HG02885 (cell line): ENCODE measurements around the gene SLCO3A1.

Experiments
- ATAC-seq: cut with Tn5 transposase; IDR thresholded peaks from one replicate; pipeline ENCODE4 v1.9.1; 2021; ENCODE audit warnings: mild to moderate bottlenecking; ENCODE audit not compliant: unreplicated experiment, poor library complexity

The SLCO3A1 gene

DNA sequence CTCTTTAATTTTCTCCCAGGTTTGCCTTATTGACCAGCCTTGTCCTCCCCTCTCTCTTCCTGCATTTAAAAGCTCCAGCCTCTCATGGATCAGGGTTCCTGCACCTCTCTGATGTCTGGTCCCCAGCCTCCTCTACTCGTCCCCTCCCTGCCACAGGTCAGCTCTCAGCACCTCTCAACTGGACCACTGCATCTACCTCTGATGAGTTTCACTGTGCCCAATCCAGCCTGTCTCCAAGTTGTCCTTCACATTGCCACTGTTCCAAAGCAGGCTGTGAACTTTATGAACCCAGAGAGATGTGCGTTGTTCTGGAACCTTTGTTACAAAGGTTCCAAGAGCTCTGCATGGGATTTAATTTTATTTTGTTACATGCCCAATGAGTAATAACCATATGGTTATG is 76.6 kb downstream of the SLCO3A1 start:
- ATAC-seq = no peak

DNA sequence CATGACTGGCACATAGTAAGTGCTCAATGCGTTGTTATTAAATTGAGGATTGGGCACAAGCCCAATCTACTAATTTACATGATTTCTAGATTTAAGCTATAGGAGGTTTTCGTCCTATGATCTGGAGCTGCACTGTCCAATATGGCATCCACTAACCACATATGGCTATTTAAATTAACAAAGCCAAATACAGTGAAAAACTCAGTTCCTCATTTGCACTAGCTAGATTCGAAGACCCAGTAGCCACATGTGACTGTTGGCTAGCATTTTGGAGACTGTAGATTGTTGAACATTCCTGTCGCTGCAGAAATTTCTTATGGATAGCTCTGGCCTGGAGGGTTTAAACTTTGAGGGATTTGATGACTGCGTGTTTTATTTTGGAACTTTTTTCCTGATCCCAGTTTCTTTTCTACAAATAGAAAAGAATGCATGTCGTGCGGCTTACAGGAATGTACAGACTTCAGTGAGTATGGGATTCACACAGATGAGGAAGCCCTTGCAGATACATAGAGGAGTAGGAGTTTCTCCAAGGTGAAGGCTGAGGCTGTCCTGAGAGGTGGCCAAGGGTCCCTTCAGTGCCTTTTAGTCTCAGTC is 82.8 kb downstream of the SLCO3A1 start:
- no peak for ATAC-seq

DNA sequence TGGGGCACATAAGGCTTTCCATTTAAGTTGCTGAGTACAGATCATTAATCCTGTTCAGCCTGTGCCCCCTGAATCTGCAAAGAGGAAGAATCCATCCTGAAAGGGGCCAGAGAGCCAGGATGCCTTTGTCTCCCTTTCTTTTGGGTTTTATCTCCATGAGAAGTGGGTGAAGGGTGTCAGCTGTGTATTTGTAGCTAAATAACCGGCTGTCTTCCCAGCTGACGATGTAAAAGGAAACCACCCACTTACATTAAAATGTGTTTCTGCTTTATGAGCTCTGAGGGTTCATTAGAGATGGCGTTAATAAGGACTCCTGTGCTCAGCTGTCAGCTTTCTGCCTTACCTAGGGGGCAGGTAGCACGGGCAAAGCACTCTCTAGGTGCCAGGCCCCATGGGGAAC is 83.4 kb downstream of the SLCO3A1 start:
- ATAC-seq = no peak

DNA sequence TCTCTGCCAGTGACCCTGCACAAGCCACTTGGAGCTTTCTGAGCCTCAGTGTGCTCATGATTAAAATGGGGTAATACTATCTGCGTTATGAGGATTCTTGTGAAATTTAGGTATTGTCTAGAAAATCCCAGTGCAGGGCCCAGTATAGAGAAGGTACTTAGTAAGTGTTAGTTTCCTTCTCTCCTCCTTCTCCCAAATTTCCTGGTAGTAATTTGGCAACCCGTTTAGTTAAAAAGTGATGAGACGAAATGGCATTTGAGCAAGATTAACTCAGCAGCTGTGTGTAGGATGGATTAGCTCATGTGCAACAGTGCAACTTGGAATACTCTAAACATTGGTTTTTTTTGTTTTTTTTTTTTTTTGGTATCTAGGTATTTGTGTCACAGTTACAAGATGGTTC is 84.6 kb downstream of the SLCO3A1 start:
- no peak for ATAC-seq

DNA sequence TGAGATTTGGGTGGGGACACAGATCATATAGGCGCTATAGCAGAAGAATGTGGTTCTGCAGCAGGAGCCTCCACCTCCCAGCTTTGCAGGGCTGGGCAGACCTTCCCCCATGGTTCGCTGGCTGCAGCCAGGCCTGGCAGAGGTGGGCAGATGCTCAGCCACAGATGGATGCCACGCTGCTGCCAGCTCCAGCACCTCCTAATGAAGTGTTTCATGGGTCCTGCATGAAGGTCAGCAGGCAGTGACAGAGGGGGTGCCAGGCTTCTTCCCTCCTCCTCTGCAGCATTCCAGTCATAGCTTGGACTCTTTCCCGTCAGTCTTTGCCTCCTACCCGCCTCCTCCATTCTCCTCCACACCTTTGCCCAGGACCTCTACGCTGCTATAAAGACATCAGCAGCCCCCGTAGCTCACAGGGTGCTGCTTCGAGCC is 85.9 kb downstream of the SLCO3A1 start:
- ATAC-seq = no peak

DNA sequence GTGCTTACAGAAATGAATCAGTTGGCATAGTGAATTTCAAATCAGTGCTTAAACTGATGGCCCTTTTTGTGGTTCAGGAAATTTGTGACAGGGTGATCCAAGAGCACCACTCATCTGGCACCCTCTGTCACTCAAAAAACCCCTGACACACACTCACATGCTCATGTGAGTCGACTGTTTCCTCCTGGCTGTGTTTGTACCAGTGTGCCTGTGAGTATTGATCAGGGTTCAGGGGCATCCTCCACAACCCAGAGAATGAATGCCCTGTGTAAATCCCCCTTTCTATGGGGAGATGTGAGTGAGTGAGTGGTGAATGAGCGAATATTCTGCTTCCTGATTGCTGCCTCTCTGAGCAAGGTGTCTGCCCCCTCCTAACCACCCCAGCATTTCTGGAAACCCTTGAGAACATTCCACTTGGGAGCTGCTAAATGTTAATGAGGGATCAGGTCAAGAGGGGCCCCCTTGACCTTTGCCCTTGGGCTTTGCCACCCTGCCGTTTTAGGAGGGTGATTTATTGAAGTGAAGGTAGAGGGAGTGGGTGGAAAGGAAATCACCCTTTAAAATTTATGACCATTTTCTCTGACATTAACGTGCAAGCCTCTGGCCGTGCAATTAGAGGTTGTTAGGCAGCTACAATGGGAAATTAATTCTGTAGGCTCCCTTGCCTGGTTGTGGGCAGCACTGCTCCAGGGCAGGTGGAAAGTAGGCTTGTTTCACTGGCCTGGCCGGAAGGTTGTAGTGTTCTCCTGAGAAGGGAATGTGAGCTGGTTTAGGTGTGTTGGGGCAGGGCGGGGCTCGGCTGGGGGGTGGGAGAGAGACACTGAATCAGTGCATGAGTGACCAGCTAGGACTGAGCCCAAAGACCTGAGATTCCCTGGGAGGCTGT is 87.2 kb downstream of the SLCO3A1 start:
- ATAC-seq = no peak

DNA sequence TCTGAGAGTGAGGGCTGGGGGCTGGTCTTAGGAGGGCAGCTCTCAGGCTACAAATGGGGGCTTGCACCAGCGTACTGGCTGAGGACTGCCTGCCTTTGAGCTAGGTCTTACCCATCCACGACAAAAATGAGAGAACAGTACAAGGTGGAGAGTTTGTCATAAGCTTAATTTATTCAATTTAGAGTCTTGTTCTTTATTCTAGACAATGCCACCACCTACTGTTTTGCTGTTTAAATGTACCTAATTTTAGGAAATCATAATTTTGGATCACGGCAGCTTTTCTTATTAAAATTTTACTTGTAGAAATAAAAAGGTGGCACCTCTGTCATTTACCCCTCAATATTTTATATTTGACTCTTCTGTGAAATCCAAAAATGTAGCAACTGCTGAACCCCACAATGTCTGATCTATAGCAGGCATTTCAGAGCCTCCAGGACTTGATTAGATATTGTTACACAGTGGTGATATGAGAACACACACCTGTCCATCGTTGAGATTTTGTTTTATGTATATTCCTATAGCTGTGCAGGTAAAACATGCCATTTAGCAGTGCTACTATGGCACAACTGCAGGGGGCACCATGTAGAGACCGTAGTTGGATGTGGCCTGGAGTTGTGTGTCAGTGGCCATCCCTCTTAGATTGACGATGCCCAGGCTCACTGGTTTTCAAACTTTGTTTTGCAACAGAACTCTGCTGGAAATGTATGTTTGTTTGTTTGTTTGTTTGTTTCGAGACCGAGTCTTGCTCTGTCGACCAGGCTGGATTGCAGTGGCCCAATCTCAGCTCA is 88.6 kb downstream of the SLCO3A1 start:
- ATAC-seq = no peak

DNA sequence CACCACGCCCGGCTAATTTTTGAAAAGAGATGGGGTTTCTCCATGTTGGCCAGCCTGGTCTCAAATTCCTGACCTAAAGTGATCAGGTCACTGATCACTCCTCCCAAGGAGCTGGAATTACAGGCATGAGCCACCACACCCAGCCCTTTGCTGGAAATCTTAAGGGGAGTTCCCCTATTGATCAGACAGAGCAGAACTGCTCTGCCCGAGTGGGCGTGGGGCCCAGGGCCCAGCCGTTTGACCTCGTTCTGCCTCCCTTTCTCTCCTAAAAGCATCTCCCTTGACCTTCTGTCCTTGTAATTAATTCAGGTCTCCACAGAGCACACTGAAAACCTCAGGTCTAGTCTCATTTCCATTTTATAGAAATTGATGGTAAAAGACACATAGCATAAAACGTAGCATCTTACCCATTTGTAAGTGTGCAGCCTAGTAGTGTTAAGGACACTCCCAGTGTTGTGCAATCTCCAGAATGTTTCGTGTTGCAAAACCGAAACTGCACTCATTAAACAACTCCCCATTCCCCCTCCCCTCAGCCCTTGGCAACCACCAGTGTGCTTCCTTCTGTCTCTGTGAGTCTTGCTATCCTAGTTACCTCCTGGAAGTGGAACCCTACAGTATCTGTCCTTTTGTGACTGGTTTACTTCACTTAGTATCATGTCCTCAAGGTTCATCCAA is 89.3 kb downstream of the SLCO3A1 start:
- no peak for ATAC-seq

DNA sequence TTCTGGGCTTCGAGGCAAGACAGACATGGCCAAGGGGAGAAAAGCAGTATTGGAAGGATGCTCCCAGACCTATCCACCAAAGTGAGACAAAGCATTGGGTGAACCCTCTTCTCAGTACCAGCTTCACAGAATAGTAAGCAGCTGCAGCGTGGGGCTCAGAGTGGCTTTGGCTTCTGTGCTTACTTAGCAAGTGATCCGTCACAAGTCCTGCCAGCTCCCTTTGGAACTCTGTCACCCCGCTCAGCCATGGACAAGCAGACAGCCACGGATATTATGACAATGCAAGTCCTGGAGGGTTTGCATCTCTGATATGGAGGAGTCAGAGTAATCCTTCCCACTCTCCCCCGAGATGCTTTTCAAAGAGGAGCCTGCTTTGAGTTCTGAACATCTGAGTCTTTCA is 90.8 kb downstream of the SLCO3A1 start:
- no peak for ATAC-seq

DNA sequence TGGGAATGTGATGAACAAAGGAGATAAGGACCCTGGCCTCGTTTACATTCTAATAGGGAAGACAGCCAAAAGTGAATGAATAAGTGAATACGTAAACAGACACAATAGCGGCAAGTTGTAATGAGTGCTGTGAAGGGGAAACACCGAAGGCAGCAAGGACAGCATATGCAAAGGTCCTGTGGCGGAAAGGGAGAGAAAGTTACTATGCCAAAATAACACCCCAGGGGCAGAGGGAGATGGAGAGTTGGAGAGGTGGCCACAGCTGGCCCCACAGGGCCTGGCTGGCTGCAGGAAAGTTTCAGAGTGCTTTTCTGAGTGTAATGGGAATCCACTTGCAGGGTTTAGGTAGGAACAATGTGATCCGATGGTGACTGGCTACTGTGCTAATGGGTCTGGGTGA is 91.9 kb downstream of the SLCO3A1 start:
- ATAC-seq = no peak

DNA sequence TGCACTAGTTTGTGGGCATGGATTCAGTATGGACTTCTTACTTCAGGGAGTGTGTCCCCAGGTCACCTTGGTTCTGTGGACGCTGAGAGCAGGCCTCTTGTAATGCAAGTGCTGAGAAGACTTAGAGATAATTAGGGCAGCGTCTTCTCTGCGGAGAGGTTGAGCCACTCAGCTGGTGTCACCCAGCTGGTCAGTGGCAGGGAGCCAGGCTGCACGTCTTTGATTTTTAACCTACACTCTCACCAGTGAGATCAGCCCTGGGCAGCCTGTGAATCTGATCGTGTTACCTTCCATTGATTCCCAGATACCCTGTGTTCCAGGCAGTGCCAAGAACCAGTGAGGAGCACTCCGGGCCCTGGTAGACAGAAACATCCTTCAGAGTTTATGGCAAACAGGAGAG is 92.6 kb downstream of the SLCO3A1 start:
- no peak for ATAC-seq

DNA sequence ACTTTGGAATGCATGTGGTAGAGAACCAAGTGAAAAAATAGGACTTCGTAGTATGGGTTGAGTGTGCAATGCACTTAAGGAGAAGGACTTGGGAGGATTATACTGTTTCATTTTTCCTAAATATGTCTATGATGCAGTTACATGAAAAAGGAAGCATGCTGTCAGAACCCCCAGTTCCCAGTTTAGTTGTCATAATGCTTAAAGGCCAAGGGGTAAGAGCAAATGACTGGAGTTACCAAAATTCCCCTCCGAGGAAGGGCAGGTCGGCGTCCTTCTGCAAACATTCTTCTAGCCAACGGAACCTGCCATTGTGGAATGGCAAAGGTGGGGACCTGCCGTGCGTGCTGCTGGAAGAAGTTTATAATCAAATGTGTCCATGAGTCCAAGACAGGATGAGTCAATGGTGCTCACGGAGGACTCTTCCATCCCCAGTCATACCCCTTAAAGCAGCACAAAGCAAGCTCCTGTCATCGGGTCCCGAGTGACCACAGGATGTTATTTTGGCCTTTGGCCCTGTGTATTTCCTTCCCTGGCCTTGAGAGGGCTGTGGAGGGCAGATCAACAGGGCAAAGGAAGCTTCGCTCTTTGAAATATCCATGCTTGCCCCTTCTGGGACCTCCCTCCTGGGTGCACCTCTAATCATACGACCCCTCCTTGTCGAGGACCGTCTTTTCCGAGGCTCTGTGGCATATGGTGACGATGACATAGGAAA is 93.2 kb downstream of the SLCO3A1 start:
- ATAC-seq = no peak

DNA sequence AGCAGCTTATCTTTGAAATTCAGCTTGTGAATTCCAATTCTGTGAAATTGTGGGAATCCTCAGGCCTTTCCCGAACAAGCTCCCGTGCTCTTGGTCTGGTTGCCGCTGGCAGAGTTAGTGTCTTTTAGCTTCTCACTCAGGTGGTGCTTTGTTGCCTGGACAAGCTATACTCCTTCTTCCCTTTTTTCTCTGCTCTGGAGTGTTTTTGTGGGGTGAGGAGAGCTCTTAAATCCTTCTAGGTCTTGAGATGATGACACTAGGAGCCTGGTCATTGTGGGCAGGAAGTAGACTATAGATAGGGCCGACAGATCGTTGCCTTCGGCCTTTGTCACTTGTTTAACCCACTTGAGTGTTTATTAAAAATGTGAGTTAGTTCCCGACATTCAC is 93.8 kb downstream of the SLCO3A1 start:
- no peak for ATAC-seq

DNA sequence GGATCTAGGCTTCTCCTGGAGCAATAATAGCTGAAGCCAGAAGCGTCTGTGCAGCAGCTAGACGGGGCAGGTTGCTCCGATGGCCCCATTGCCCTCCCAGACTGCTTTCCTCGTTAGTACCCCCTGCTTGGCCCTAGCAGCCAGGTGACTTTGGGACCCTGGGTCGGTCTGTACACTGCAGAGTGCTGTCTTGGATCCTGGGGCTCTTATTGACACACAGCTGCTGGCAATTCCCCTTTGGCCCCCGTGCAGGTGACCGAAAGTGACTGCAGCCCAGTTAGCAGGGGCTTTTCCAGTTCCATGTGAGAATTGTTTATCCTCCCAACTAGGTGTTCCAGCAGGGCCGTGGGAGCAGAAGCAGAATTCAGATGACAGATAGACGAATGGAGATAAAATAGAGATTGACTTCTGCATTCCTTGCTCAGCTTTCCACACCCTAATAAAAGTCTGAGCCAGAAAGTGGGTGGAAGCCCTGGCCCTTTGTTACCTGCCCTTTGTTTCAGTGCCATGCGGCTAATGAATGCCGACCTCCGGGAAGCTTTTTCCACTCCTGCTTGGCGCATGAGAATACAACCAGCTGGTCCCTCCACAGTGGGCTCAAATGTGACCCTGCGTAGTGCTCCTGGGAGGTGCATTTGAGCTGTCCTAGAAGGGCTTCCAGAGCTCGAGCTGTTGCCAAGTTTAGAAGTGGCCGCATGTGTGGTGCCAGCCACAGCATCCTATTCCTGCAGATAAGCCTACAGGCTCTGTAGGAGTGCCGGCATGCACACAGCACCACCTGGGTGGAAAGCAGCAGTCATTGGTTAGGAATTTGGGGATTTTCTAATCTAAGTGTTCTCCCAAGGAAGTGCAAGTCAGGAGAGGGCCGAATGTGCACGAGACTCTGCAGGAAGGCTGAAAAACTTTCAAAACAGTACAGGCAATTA is 94.4 kb downstream of the SLCO3A1 start:
- ATAC-seq = no peak

DNA sequence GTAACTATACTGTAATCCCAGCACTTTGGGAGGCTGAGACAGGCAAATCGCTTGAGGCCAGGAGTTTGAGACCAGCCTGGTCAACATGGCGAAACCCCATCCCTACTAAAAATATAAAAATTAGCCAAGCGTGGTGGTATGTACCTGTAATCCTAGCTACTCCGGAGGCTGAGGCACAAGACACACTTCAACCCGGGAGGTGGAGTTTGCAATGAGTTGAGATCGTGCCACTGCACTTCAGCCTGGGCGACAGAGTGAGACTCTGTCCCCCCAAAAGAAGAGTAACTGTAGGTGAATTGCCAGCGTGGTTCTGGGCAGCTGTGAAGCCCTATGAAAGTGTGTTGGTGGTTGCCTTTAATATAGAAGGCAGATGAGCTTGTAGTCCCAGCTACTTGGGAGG is 95.9 kb downstream of the SLCO3A1 start:
- ATAC-seq = no peak

DNA sequence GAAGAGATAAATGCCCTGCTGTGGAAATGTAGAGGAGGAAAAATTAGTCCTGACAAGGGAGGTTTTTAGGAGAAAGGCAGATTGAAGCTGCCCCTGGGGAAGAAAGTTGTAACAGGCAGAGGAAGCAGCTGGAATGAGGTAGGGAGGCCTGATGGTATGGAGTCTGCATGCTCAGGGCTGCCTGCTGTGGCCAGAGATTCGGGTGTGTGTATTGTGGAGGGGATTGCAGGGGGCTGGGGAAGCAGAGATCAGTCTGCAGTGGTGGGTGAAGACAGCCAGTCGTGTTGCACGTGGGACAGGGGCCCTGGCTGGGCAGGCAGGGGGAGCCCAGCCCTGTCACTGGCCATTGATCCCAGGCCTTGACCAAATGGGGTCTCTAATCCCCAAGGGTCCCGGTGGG is 96.5 kb downstream of the SLCO3A1 start:
- ATAC-seq = no peak

DNA sequence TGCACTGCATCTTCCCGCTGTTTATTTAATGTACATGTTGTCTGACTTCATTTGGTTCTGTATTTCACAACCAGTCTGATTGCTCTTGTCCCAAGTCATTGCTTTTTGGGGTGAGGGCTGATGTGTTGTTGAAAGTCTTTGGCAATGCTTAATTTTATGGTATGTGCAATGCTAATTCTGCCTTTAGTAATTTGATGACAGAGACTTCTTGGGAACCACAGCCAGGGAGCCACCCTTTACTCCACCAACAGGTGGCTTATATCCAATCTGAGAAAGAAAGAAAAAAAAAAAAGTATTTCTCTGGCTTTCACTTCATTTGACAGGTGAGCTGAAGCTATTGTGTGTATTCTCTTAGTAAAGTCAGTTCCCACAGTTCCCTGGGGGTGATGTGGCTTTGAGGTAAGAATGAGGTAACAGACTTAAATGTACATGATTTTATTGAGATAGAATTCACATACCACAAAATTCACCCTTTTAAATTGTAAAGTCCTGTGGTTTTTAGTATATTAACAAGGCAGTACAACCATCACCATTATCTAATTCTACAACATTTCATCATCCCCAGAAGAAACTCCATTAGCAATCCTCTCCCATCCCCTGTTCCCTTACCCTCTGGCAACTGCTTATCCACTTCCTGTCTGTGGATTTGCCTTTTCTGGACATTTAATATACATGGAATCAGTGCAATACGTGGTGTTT is 97.3 kb downstream of the SLCO3A1 start:
- ATAC-seq = no peak

DNA sequence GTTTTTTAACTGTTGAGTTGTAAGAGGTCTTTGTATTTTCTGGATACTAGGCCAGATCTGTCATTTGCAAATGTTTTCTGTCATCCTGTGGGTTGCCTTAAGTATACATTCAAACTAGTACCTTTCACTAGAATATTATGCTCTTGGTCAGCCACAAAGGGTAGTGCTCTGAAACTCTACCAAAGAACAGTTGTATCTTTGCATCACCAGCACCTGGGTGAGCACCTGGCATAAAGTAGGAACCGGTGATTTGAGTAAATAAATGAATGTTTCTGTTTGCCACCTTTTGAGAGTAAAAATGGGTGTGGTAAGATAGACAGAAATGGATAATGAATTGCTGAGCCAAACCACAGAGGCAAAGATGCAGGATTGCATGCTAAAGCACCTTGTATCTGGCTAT is 98.7 kb downstream of the SLCO3A1 start:
- no peak for ATAC-seq
